ENCODE results near the gene CLBA1.

The CLBA1 gene

DNA sequence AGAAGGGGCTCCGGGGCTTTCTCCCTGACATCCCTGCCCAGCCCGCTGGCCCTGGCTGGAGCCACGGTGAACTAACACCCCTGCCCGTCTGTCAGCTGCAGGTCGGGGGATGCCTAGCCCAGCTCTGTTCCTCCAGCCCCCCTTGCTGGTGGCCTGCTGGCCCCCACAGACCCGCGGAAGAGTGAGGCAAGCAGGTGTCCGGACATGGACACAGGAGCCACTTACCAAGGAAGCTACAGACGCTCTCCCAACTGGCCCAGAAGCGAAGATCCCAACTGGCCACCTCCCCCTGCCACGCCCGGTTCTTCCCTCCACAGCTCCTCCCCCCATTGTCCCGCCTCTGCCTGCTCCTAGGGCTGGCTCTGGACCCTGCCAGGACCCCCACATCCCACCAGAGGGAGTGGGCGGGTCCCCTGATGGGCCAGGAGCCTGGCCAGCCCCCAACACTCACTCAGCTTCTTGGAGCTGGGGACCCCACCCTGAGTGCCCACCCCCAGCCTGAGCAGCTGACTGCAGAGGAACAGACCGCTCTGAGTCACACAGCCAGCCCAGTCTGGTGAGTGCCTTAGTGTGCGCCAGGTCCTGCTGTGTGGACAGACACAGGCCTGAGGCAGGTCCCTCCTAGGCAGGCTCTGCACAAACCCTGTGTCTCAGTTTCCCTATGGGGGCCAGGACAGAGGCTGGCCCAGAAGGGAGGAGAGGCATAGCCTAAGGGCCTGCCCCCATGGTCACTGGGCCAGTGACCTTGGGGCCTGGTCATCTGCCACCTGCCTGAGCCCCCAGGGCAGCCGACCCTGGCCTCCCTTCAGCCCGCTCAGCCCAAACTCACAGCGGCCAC is 15.1 kb upstream of the CLBA1 start:
- Histone ChIP-seq H3K36me3 (ENCODE audit: insufficient read depth, low read length) (no peaks in the 10 kb centered on the region), H3K4me3 (ENCODE audit: low read depth, low read length) (peak overlapping the region; percentile 76), H3K4me1 (ENCODE audit: control insufficient read depth, insufficient read depth, low read length, unreplicated experiment) (peaks cover 76% of the 10 kb centered on the region), H3K79me2 (ENCODE audit: control insufficient read depth, insufficient read depth, low read length, unreplicated experiment) (peaks cover 11% of the 10 kb centered on the region), H2AFZ (ENCODE audit: low read length, unreplicated experiment) (peak overlapping the region; percentile 9), H3K27ac (ENCODE audit: low read depth, low read length) (peak overlapping the region; percentile 82), H3K27me3 (ENCODE audit: insufficient read depth, low read length) (no peaks in the 10 kb centered on the region)

DNA sequence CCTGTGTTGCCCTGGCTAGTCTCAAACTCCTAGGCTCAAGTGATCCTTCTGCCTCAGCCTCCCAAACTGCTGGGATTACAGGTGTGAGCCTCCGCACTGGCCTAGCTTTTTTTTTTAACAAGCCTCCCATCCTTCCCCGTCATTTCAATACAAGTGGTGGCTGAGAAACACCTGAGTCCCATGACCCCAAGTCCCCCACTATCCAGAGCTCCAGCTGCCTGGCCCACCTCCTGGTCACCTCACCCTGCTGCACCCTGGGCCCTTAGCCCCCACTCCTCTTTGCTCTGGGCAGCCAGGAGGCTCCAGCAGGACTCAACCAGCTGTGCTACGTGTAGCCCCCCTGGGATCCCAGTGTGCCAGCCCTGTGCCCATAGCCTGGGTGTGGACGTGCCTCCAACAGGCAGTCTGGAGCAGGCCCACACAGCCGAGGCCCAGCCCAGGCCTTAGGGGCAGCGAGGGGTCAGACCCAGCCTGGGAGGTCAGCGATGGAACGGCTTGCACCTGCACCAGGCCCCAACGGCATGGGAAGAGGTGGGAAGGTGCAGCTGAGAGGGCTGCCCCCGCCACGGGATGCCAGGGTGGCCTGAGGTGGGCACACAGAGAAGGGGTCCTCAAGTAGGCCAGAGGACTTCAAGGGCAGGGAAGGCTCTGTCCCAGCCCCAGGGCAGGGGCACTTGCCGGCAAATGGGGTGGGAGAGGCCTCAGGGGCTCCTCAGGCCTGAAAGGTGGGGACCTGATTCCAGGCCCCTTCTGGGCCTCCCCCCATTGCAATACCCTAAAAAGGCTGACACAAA is 13.9 kb upstream of the CLBA1 start:
- 0 out of 2 replicates have a peak overlapping the region, but pooled peaks have one; percentile 82 for H3K27ac ChIP-seq (ENCODE audit: low read depth, low read length)
- H3K4me1 ChIP-seq (ENCODE audit: control insufficient read depth, insufficient read depth, low read length, unreplicated experiment) = peaks cover 81% of the 10 kb centered on the region
- H3K36me3 ChIP-seq (ENCODE audit: insufficient read depth, low read length) = no peaks in the 10 kb centered on the region
- H3K27me3 ChIP-seq (ENCODE audit: insufficient read depth, low read length) = no peaks in the 10 kb centered on the region
- no peak overlapping the region for H3K4me3 ChIP-seq (ENCODE audit: low read depth, low read length)
- H3K79me2 ChIP-seq (ENCODE audit: control insufficient read depth, insufficient read depth, low read length, unreplicated experiment) = peaks cover 11% of the 10 kb centered on the region
- H2AFZ ChIP-seq (ENCODE audit: low read length, unreplicated experiment) = no peak overlapping the region

DNA sequence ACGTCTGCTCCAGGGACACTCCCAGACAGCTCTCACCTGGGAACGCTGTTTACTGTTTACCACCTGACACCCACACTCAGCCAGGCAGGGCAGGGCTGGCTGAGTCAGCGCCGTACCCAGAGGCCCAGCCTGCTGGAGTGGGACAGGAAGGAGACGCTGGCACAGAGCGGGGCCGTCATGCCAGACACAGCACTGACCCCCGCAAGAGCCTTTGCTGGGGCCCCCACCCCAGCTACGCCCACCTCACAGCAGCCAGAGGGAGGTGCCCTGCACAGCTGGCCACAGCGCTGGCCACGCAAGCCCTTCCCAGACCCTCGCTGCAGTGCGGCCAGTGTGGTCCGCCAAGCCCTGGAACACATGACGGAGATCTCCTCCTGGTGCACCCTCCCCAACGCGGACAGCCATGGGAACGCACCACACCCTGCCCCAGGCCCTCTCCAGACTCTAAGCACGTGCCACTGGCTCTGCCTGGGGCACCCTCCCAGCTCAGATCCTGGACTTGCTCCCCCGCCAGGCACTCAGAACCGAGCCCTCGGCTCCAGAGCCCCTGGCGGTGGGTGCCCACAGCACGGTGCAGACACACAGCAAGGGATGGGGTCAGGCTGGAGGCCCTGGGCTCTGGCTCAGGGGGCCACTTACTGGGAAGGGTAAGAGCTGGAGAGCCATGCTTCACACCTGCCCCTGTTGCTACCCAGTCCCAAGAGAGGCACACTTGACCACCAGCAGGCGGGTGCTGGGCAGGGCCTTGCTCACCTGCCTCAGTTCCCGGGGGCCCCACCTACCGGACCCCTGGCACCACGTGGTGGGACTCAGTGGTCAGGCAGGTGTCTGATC is 13.1 kb upstream of the CLBA1 start:
- H3K27ac ChIP-seq (ENCODE audit: low read depth, low read length) = peak overlapping the region; percentile 82
- H3K79me2 ChIP-seq (ENCODE audit: control insufficient read depth, insufficient read depth, low read length, unreplicated experiment) = peaks cover 11% of the 10 kb centered on the region
- peaks cover 83% of the 10 kb centered on the region for H3K4me1 ChIP-seq (ENCODE audit: control insufficient read depth, insufficient read depth, low read length, unreplicated experiment)
- H3K27me3 ChIP-seq (ENCODE audit: insufficient read depth, low read length) = no peaks in the 10 kb centered on the region
- no peak overlapping the region for H2AFZ ChIP-seq (ENCODE audit: low read length, unreplicated experiment)
- no peaks in the 10 kb centered on the region for H3K36me3 ChIP-seq (ENCODE audit: insufficient read depth, low read length)
- H3K4me3 ChIP-seq (ENCODE audit: low read depth, low read length) = no peak overlapping the region; the same call in 1 of the 2 replicates

DNA sequence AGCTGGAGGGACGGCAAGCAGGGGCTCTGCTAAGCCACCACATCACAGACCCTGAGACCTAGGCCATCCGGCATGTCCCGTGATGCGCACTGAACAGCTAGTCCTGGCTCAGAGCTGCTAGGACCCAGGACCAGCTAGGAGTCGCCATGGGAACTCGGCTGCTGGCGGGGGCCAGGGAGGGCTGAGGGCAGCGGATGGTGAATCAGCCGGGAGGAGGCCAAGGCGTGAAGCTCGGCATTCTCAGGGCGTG is 12.5 kb upstream of the CLBA1 start:
- Histone ChIP-seq H3K36me3 (ENCODE audit: insufficient read depth, low read length) (no peaks in the 10 kb centered on the region), H2AFZ (ENCODE audit: low read length, unreplicated experiment) (no peak overlapping the region), H3K4me1 (ENCODE audit: control insufficient read depth, insufficient read depth, low read length, unreplicated experiment) (peaks cover 81% of the 10 kb centered on the region), H3K27me3 (ENCODE audit: insufficient read depth, low read length) (no peaks in the 10 kb centered on the region), H3K79me2 (ENCODE audit: control insufficient read depth, insufficient read depth, low read length, unreplicated experiment) (peaks cover 11% of the 10 kb centered on the region), H3K27ac (ENCODE audit: low read depth, low read length) (peak overlapping the region; percentile 82), H3K4me3 (ENCODE audit: low read depth, low read length) (no peak overlapping the region; the same call in 1 of the 2 replicates)

DNA sequence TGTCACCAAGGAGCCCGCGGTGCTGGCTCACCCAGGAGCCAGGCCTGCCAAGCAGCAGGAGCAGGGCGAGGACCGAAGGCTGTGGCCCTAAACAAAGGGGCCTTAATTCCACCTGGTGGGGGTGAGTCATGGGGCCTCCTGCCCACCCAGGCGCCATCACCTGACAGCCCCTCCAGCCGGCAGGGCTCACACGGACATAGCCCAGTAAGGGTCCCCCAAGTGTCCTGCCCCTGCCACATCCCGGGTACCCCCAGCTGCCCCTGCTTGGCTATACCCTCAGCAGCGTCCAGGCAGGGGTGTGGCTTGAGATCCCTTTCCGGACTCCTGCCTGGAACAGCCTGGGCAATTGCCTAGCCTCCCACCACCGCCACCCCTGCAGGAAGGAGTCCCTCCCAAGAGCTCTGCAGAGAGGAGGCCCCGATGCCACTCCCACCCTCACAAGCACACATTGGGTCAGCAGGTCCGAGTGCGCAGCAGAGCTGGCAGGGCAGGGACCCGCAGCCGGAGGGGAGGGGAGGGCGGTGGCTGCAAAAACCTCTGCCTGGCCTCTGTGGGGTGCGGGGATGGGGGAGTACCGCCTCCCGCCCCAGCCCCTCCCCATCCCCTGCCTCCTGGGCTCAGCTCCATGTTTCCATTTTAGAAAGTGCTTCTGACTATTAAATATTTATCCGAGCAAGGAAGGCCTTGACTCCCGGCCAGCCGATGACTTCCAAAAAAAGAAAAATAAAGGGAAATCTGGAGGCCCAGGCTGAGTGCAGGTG is 12.0 kb upstream of the CLBA1 start:
- peak overlapping the region; percentile 38; the same call in 1 of the 2 replicates for H3K4me3 ChIP-seq (ENCODE audit: low read depth, low read length)
- H3K27ac ChIP-seq (ENCODE audit: low read depth, low read length) = peak overlapping the region; percentile 82
- H3K27me3 ChIP-seq (ENCODE audit: insufficient read depth, low read length) = no peaks in the 10 kb centered on the region
- peaks cover 11% of the 10 kb centered on the region for H3K79me2 ChIP-seq (ENCODE audit: control insufficient read depth, insufficient read depth, low read length, unreplicated experiment)
- H3K36me3 ChIP-seq (ENCODE audit: insufficient read depth, low read length) = no peaks in the 10 kb centered on the region
- peaks cover 76% of the 10 kb centered on the region for H3K4me1 ChIP-seq (ENCODE audit: control insufficient read depth, insufficient read depth, low read length, unreplicated experiment)
- peak overlapping the region; percentile 27 for H2AFZ ChIP-seq (ENCODE audit: low read length, unreplicated experiment)

DNA sequence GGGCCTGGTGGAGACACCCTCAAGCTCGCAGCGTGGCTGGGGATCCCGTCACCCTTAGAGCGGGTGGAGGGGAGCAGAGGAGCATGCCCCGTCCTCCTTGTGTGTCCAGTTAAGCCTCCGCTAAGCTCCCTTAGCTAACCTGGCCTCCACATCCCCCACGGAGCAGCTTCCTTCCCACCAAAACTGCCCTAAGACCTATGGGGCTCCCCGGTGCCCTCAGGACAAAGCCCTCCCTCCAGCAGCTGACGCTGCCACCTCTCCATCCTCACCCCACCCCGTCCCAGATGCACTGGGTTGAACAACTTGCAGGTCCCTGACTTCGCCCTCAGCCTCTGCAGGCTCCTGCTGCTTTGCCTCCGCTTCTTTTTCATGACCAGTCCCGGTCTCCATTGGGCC is 11.4 kb upstream of the CLBA1 start:
- Histone ChIP-seq H3K4me1 (ENCODE audit: control insufficient read depth, insufficient read depth, low read length, unreplicated experiment) (peaks cover 70% of the 10 kb centered on the region), H3K27me3 (ENCODE audit: insufficient read depth, low read length) (no peaks in the 10 kb centered on the region), H3K4me3 (ENCODE audit: low read depth, low read length) (no peak overlapping the region), H2AFZ (ENCODE audit: low read length, unreplicated experiment) (peak overlapping the region; percentile 27), H3K36me3 (ENCODE audit: insufficient read depth, low read length) (no peaks in the 10 kb centered on the region), H3K79me2 (ENCODE audit: control insufficient read depth, insufficient read depth, low read length, unreplicated experiment) (peaks cover 11% of the 10 kb centered on the region), H3K27ac (ENCODE audit: low read depth, low read length) (peak overlapping the region; percentile 82)

DNA sequence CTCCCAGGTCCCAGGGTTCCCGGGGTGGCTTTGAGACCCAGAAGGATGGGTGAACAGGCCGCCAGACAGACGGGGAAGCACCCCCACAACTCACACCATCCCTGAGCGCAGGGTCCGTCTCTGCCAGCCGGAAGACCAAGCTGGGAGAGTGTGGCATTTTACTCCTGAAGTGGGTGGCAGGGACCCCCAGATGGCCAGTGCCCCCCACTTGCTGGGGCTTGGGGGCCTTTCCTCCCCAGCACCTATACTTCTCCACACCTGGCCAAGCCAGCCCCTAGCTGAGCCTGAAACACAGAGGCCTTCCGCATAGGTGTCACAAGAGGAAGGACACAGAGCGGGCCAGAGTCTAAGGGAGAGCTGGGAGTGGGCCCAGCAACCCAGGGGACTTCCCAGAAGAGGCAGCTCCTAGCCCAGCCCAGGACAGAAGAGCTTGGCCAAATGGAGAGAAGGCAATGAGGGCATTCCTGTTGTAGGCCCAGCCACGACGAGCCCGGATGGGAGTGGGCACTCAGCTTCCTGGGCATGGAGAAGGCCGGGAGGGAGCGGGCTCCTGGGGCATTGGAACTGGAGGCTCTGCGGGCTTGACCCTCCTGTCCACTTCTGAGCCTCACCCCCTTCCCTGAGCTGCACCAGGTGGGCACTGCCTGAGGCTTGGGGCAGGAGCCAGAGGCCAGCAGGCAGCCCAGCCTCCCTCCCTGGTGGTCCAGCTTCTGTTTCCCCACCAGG is 10.8 kb upstream of the CLBA1 start:
- Histone ChIP-seq H3K4me3 (ENCODE audit: low read depth, low read length) (no peak overlapping the region), H2AFZ (ENCODE audit: low read length, unreplicated experiment) (no peak overlapping the region), H3K27me3 (ENCODE audit: insufficient read depth, low read length) (no peaks in the 10 kb centered on the region), H3K36me3 (ENCODE audit: insufficient read depth, low read length) (no peaks in the 10 kb centered on the region), H3K4me1 (ENCODE audit: control insufficient read depth, insufficient read depth, low read length, unreplicated experiment) (peaks cover 64% of the 10 kb centered on the region), H3K27ac (ENCODE audit: low read depth, low read length) (peak overlapping the region; percentile 82), H3K79me2 (ENCODE audit: control insufficient read depth, insufficient read depth, low read length, unreplicated experiment) (peaks cover 5% of the 10 kb centered on the region)

DNA sequence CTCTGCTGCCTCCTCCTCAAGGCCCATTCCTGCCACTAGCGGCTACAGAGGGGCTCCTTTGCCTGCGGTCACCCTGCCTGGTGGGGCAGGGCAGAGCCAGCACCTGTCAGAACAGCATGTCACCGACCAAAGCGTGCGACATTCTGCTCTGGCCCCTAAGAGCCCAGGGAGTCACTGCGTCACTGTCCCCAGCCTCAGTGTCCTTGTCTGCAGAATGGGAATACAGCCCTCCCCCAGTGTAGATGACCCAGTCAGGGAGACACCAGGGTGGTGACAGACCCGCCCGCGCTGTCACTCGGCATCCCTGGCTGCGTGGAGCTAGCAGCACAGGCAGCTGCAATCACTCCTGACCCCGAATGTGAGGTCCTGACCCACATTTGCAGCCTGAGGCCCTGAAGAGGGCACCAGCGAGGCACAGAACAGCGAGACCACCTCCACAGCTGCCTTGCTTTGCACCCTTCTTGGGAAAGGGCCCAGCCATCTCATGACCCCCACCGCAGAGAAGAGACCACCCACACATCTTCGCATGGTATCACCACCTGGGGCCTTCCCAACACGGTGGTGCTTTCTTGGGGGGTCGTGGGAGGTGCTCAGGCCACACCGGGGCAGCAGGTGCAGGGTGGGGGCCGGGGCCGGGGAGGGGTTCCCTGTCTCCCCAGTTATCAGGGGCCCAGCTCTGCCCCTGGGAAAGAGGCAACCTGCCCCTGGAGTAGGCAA is 9.9 kb upstream of the CLBA1 start:
- Histone ChIP-seq H3K79me2 (ENCODE audit: control insufficient read depth, insufficient read depth, low read length, unreplicated experiment) (no peaks in the 10 kb centered on the region), H3K36me3 (ENCODE audit: insufficient read depth, low read length) (no peaks in the 10 kb centered on the region), H2AFZ (ENCODE audit: low read length, unreplicated experiment) (no peak overlapping the region), H3K27me3 (ENCODE audit: insufficient read depth, low read length) (no peaks in the 10 kb centered on the region), H3K4me1 (ENCODE audit: control insufficient read depth, insufficient read depth, low read length, unreplicated experiment) (peaks cover 55% of the 10 kb centered on the region), H3K4me3 (ENCODE audit: low read depth, low read length) (no peak overlapping the region), H3K27ac (ENCODE audit: low read depth, low read length) (no peak overlapping the region)

DNA sequence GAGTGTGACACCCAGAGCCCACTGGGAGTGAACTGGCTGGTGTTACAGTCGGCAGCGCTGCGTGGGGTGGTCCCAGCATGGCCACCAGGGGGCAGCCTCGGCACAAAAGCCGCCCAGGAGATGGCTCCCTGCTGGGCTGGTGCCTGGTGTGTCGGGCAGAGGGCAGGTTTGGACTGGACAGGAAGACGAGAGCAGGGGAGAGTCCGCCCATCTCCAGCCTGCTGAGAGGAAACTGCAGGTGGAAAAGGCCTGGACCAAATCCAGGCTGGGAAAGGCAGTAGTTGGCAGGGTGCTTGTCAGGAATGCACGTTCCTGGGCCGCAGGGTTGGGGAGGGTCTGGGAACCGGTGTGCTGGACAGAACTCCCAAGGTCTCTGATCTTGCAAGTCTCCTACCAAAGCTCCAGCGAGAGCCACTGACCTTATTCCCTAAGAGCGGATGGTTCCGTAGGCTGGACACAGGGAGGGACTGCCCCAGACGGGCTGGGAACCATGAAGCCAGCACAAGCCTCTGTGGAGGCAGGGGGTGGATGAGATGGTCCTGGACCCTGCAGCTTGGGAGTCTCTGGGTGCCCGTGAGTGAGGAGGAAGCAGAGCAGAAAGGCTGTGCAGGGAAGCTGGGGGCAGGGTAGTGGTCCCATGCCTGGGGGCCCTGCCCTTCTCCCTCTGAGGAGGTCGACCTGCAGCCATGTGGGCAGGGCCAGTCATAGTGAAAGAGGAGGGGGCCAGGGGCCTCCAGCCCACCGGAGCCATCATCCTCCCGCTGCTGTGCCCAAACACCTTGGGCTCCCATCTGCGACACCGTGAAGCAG is 9.2 kb upstream of the CLBA1 start:
- Histone ChIP-seq H3K27ac (ENCODE audit: low read depth, low read length) (no peak overlapping the region), H3K79me2 (ENCODE audit: control insufficient read depth, insufficient read depth, low read length, unreplicated experiment) (no peaks in the 10 kb centered on the region), H3K36me3 (ENCODE audit: insufficient read depth, low read length) (no peaks in the 10 kb centered on the region), H3K4me3 (ENCODE audit: low read depth, low read length) (peak overlapping the region; percentile 81; the same call in 1 of the 2 replicates), H3K4me1 (ENCODE audit: control insufficient read depth, insufficient read depth, low read length, unreplicated experiment) (peaks cover 48% of the 10 kb centered on the region), H2AFZ (ENCODE audit: low read length, unreplicated experiment) (no peak overlapping the region), H3K27me3 (ENCODE audit: insufficient read depth, low read length) (no peaks in the 10 kb centered on the region)

Measured in ACC112 (cell line).